HEK293 (cell line): ENCODE data around the gene LYSMD2.

Experiments
- CTCF ChIA-PET: fragments of 350-600 bp; formaldehyde crosslinking; extraction: SDS; loops from one replicate; lab custom pipeline; 2021; ENCODE audit warnings: antibody characterized with exemption; lab: Yijun Ruan, JAX
- POLR2A ChIA-PET: fragments of 300-600 bp; formaldehyde crosslinking; extraction: SDS; loops from one replicate; lab custom pipeline; 2020; ENCODE audit warnings: antibody characterized with exemption, inconsistent platforms; lab: Yijun Ruan, JAX
- H3K27ac ChIP-seq: fragments of 200-500 bp; sonication (Bioruptor generic); 2 replicates; pipeline ENCODE4 v1.5.1; 2014; ENCODE audit warnings: low read depth, low read length, control low read depth, inconsistent platforms; ENCODE audit errors: extremely low read depth
- H3K36me3 ChIP-seq, 2 experiments: fragments of 200-500 bp in 1 of 2; sonication (Bioruptor generic) in 1 of 2; 1 replicate in 1 of 2; 2 replicates in 1 of 2; pipeline ENCODE4 v1.5.1; 2014 to 2017; ENCODE audit warnings: inconsistent platforms in 2 of 2, low read length in 2 of 2; ENCODE audit not compliant: control insufficient read depth in 2 of 2, insufficient read depth in 1 of 2
- H3K4me1 ChIP-seq: fragments of 200-500 bp; sonication (Bioruptor generic); 2 replicates; pipeline ENCODE4 v1.5.1; 2014; ENCODE audit warnings: mild to moderate bottlenecking, low read length, inconsistent platforms; ENCODE audit not compliant: control insufficient read depth, insufficient read depth
- H3K4me3 ChIP-seq: 2 replicates; pipeline ENCODE4 v1.5.1; 2011; ENCODE audit warnings: low read depth, mild to moderate bottlenecking, control low read depth, low read length, moderate library complexity
- H3K9me3 ChIP-seq: fragments of 200-500 bp; sonication (Bioruptor generic); 2 replicates; pipeline ENCODE4 v1.5.1; 2014; ENCODE audit warnings: low read depth, low read length, inconsistent platforms; ENCODE audit not compliant: control insufficient read depth, insufficient read depth
- CTCF ChIP-seq: fragments of 450-650 bp; formaldehyde crosslinking; IDR thresholded peaks from 2 replicates; pipeline ENCODE4 v1.5.1; 2016; ENCODE audit warnings: missing biosample characterization, missing genetic modification characterization
- FEZF1 ChIP-seq: fragments of 450-650 bp; formaldehyde crosslinking; IDR thresholded peaks from 2 replicates; pipeline ENCODE4 v1.5.1; 2016; ENCODE audit warnings: missing biosample characterization, missing genetic modification characterization
- HOXD13 ChIP-seq: sonication (generic); formaldehyde crosslinking; IDR thresholded peaks from 2 replicates; pipeline ENCODE4 v1.8.0; 2022; ENCODE audit warnings: missing genetic modification reagents, borderline replicate concordance
- IKZF3 ChIP-seq: fragments of 450-650 bp; IDR thresholded peaks from 2 replicates; pipeline ENCODE4 v1.5.0; 2018; ENCODE audit warnings: missing biosample characterization, mild to moderate bottlenecking, missing genetic modification characterization, moderate library complexity
- KLF8 ChIP-seq: fragments of 450-650 bp; formaldehyde crosslinking; IDR thresholded peaks from 2 replicates; pipeline ENCODE4 v1.5.1; 2016; ENCODE audit warnings: missing biosample characterization, missing genetic modification characterization
- YY1 ChIP-seq: fragments of 450-650 bp; formaldehyde crosslinking; IDR thresholded peaks from 2 replicates; pipeline ENCODE4 v1.5.1; 2018; ENCODE audit warnings: missing biosample characterization, missing genetic modification characterization
- ZBTB17 ChIP-seq: fragments of 450-650 bp; formaldehyde crosslinking; IDR thresholded peaks from 2 replicates; pipeline ENCODE4 v1.5.1; 2016; ENCODE audit warnings: missing biosample characterization, missing genetic modification characterization
- ZBTB20 ChIP-seq: fragments of 450-650 bp; formaldehyde crosslinking; IDR thresholded peaks from 2 replicates; pipeline ENCODE4 v1.5.1; 2016; ENCODE audit warnings: missing biosample characterization, missing genetic modification characterization
- ZNF146 ChIP-seq: fragments of 450-650 bp; formaldehyde crosslinking; IDR thresholded peaks from 2 replicates; pipeline ENCODE4 v1.5.1; 2016; ENCODE audit warnings: missing biosample characterization, missing genetic modification characterization
- ZNF221 ChIP-seq: fragments of 450-650 bp; formaldehyde crosslinking; IDR thresholded peaks from 2 replicates; pipeline ENCODE4 v1.5.1; 2017; ENCODE audit warnings: missing biosample characterization, missing genetic modification characterization, borderline replicate concordance
- ZNF398 ChIP-seq: fragments of 450-650 bp; formaldehyde crosslinking; IDR thresholded peaks from 2 replicates; pipeline ENCODE4 v1.5.1; 2017; ENCODE audit warnings: missing biosample characterization, missing genetic modification characterization
- ZNF449 ChIP-seq: fragments of 450-650 bp; formaldehyde crosslinking; IDR thresholded peaks from 2 replicates; pipeline ENCODE4 v1.5.1; 2017; ENCODE audit warnings: missing biosample characterization, mild to moderate bottlenecking, missing genetic modification characterization, moderate library complexity
- ZNF510 ChIP-seq: fragments of 450-650 bp; formaldehyde crosslinking; IDR thresholded peaks from 2 replicates; pipeline ENCODE4 v1.5.1; 2018; ENCODE audit warnings: mild to moderate bottlenecking, missing genetic modification characterization, missing biosample characterization; ENCODE audit not compliant: insufficient replicate concordance
- ZNF549 ChIP-seq: fragments of 450-650 bp; IDR thresholded peaks from 2 replicates; pipeline ENCODE4 v1.5.1; 2018; ENCODE audit warnings: missing biosample characterization, missing genetic modification characterization, mild to moderate bottlenecking, inconsistent platforms, moderate library complexity
- ZNF692 ChIP-seq: fragments of 450-650 bp; formaldehyde crosslinking; IDR thresholded peaks from 2 replicates; pipeline ENCODE4 v1.5.1; 2016; ENCODE audit warnings: missing biosample characterization, missing genetic modification characterization
- ZNF843 ChIP-seq: fragments of 450-650 bp; formaldehyde crosslinking; IDR thresholded peaks from 2 replicates; pipeline ENCODE4 v1.5.1; 2016; ENCODE audit warnings: missing biosample characterization, missing genetic modification characterization

LYSMD2 gene

GRCh38 chr15:51718219-51718618 is 19.2 kb downstream of the LYSMD2 start (continued):
- TF ChIP-seq ZNF449 (tag by site-specific recombination) (no peak), ZNF843 (tag by site-specific recombination) (no peak), ZNF510 (no peak), ZNF398 (tag by site-specific recombination) (no peak), ZNF692 (no peak), ZNF146 (no peak)

- Histone ChIP-seq H3K4me1 (no peaks in the 10 kb centered on the region), H3K27ac (no peak overlapping the region), H3K4me3 (no peak overlapping the region), H3K36me3 (no peaks in the 10 kb centered on the region), H3K9me3 (no peaks in the 10 kb centered on the region)
- POLR2A ChIA-PET, result interaction anchor here (0.5 kb wide), 1 partner anchor 78 kb away, joined by 3 read pairs; no protein-coding TSS in a partner anchor
- TF ChIP-seq YY1 (tag by site-specific recombination) (no peak), ZNF221 (tag by site-specific recombination) (no peak), ZBTB20 (tag by site-specific recombination) (no peak), ZNF549 (tag by site-specific recombination) (no peak)
- TF ChIP-seq, all 188 proteins: peak for 0
- CTCF ChIA-PET, result no interaction called here
These were observed 22.5 kb downstream of the LYSMD2 start for GRCh38 chr15:51714911-51715310.

GRCh38 chr15:51714162-51714561 is 23.3 kb downstream of the LYSMD2 start:
- POLR2A ChIA-PET, result no interaction called here
- Histone ChIP-seq H3K4me1 (no peaks in the 10 kb centered on the region), H3K4me3 (no peak overlapping the region), H3K27ac (no peak overlapping the region), H3K36me3 (no peaks in the 10 kb centered on the region)
- CTCF ChIA-PET, result no interaction called here
- TF ChIP-seq CTCF (tag by site-specific recombination), result no peak
- no peak for TF ChIP-seq ZBTB17 (tag by site-specific recombination)
- no peak for TF ChIP-seq HOXD13 (CRISPR knock-in tag)
- TF ChIP-seq KLF8 (tag by site-specific recombination), result no peak
- no peak for TF ChIP-seq FEZF1 (tag by site-specific recombination)
- TF ChIP-seq IKZF3, result no peak
- TF ChIP-seq, all 188 proteins: peak for 0
- no peaks in the 10 kb centered on the region for H3K9me3 ChIP-seq
